GM21619 (cell line): Measurements from ENCODE around the gene LRRTM4.
"Not testable (repeated sequence)": the region's sequence is repeated elsewhere in the genome, so short reads cannot be mapped to it uniquely, and the experiment has no call there.

Experiments used
- ATAC-seq: cut with Tn5 transposase; IDR thresholded peaks from one replicate; pipeline ENCODE4 v1.9.1; 2021; ENCODE audit not compliant: unreplicated experiment

Gene LRRTM4

DNA sequence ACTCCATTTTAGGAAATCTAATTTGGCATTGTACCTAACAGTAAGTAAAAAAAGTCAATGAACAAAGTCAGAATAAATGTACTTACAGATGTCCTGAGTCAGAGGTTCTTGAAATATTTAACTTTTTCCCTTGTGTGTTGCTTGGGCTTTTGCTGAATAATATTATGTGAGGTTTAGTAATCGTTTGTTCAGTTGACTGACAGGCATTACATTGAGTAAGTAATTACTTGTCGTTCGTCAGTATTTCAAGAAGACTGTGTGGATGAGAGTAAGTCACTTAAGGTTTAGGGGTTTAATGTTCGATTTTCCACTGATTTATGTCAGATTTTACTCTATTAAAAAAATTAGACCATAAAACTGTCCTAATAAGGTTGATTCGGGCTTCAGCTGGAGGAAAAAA, 342.9 kb downstream of the LRRTM4 start:
- no peak for ATAC-seq

- not testable (repeated sequence) for ATAC-seq
Observed at GRCh38 chr2:77175266-77175780, 346.9 kb downstream of the LRRTM4 start.

GRCh38 chr2:77169426-77169825, 352.8 kb downstream of the LRRTM4 start:
- no peak for ATAC-seq

DNA sequence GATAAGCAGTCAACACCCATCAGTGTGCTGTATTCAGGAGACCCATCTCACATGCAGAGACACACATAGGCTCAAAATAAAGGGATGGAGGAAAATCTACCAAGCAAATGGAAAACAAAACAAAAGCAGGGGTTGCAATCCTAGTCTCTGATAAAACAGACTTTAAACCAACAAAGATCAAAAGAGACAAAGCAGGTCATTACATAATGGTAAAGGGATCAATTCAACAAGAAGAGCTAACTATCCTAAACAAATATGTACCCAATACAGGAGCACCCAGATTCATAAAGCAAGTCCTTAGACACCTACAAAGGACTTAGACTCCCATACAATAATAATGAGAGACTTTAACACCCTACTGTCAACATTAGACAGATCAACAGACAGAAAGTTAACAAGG, 358.2 kb downstream of the LRRTM4 start:
- not testable (repeated sequence) for ATAC-seq

DNA sequence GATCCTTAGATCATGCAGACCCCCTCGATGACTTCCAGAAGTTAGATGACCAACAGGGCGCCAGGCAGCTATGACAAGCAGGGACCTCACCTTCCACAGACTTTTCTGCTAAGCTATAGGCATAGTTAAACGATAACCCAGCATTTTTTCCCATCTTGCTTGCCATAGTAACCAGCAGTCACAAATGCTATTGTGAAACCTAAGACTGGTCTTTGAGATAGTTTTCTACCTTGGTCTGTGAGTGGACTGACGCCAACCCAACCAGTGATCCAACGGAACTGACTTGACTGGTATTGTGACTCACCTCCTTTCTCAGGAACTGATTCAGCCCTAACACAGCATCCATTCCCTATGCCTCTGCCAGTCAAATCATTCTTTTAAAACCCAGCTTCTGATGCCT, 361.2 kb downstream of the LRRTM4 start:
- ATAC-seq, result no peak

DNA sequence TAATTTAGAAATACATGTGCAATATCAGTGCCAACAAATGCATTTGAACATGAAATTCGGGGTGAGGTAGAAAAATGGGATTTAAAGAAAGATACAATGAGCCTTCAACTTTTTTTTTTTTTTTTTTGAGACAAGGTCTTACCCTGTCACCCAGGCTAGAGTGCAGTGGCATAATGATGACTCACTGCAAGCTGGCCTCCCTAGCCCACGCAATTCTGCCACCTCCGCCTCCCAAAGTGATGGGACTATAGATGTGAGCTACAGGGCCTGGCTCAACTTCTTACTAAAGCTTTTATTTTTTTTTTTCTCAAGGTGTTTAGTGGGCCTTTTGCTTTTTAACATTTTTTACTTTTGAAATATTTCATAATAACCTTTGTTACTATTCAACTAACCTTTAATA, 365.6 kb downstream of the LRRTM4 start:
- ATAC-seq, result no peak

- ATAC-seq, result no peak
Observed at GRCh38 chr2:77155511-77155910, 366.7 kb downstream of the LRRTM4 start.

- no peak for ATAC-seq
Observed at GRCh38 chr2:77149565-77149964, 372.6 kb downstream of the LRRTM4 start.

- no peak for ATAC-seq
Observed at GRCh38 chr2:77147153-77147552, 375.0 kb downstream of the LRRTM4 start.

- no peak for ATAC-seq
Observed at GRCh38 chr2:77144772-77145171, 377.4 kb downstream of the LRRTM4 start.

DNA sequence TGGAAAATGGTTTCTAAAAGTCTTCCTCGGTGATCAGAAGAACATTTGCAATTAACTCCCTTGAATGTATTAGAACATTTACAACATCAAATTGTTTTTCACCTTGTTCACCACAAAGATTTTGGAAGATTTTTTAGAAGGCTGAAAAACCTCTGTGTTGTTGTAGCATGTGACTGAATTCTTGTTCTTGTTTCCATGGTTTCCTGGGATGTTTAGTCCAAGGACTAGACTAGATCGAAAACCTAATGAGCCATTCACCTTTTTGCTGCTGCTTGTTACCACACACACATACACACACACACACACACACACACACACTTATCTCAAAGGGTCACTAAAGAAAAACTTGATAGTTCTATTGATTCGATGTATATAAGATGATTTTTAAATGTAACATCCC, 380.0 kb downstream of the LRRTM4 start:
- no peak for ATAC-seq

GRCh38 chr2:77128479-77128878, 393.7 kb downstream of the LRRTM4 start:
- ATAC-seq, result not testable (repeated sequence)

GRCh38 chr2:77127345-77127744, 394.8 kb downstream of the LRRTM4 start:
- no peak for ATAC-seq

GRCh38 chr2:77121518-77121917, 400.7 kb downstream of the LRRTM4 start:
- no peak for ATAC-seq

GRCh38 chr2:77119333-77119732, 402.8 kb downstream of the LRRTM4 start:
- no peak for ATAC-seq

GRCh38 chr2:77108915-77109314, 413.3 kb downstream of the LRRTM4 start:
- no peak for ATAC-seq

- ATAC-seq, result no peak
Observed at GRCh38 chr2:77105008-77105407, 417.2 kb downstream of the LRRTM4 start.

GRCh38 chr2:77104554-77104953, 417.6 kb downstream of the LRRTM4 start:
- no peak for ATAC-seq

- ATAC-seq, result no peak
Observed at GRCh38 chr2:77102927-77103326, 419.2 kb downstream of the LRRTM4 start.

DNA sequence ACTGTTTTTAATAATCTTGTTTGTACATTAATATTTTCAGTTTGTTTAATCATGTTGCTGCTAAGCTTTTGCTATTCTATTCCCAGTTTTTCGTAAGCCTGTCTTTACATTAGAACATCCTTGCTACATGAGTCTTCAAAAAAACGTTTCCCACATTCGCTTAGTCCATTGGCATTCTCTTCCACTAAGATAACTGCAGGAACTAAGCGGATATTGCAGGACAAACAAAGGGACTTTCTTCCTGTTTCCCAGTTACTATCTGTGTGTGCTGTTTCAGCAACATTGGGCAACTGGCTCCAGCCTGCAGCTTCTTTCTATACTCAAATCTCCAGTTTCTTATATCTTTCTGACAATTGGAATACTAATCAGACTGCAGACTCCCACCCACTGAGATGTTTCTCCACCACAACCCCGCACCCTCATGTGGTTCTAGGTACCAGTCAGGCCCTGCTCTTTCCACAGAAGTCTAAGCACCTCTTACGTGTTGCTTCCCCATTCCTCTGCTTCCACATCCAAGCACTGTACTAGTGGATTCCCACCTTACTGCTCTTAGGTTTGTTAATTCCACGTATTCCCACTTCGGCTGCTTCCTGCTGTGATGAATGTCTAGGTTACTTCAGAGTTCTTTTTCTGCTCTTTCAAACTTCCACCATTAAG, 420.3 kb downstream of the LRRTM4 start:
- ATAC-seq, result no peak

DNA sequence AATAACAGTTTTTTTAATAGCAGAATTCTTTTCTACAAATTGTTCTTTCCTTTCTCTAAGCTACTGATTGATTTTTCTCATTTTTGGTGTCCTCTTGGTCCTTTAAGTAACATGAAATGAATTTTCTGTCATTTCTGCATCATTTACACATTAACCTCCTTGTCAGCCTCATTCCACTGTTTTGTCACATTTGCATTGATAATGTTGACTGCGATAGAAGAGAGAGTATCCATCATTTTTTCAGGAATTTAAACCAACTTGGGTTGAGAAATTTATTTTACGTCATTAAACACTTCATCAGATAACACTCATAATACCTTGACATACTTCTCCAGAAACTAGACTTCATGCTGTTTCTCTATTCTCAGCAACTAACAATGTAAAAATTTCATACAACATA, 422.2 kb downstream of the LRRTM4 start:
- ATAC-seq, result no peak

DNA sequence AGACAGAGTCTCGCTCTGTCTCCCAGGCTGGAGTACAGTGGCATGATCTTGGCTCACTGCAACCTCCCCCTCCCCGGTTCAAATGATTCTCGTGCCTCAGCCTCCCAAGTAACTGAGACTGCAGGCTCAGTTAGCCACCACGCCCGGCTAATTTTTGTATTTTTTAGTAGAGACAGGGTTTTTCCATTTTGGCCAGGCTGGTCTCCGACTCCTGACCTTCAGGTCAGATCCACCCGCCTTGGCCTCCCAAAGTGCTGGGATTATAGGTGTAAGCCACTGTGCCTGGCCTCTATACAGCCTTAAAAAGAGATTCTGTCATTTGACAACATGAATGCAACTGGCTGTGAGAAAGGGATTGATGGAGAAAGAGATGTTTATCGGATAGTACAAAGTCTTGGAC, 426.7 kb downstream of the LRRTM4 start:
- ATAC-seq, result not testable (repeated sequence)

DNA sequence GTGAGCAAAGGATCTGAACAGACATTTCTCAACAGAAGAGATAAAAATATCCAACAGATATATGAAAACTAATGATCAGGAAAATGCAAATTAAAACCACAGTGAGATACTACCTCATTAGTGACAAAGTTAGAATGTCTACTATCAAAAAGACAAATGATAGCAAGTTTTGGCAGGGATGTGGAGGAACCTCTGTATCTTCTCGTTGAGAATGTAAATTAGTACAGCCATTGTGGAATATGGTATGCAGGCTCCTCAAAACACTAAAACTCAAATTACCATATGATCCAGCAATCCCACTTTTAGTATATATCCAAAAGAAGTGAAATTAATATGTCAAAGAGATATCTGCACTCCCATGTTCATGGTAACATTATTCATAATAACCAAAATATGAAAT, 427.1 kb downstream of the LRRTM4 start:
- no peak for ATAC-seq
